Suprapubic skin (tissue), 4 donors: Measurements from ENCODE around the gene GET3.
"Not testable (repeated sequence)": the region's sequence is repeated elsewhere in the genome, so short reads cannot be mapped to it uniquely, and the experiment has no call there.

Experiments
- POLR2A ChIP-seq, 2 donors: fragments of 450-650 bp; IDR thresholded peaks; one replicate each; pipeline ENCODE4 v1.6.1; 2017; ENCODE audit warnings: antibody characterized with exemption in 2 of 2, mild to moderate bottlenecking in 2 of 2, moderate library complexity in 2 of 2
- POLR2AphosphoS5 ChIP-seq, 3 donors: sonication (generic); formaldehyde crosslinking; IDR thresholded peaks; one replicate each; pipeline ENCODE4 v1.6.1; 2017; ENCODE audit warnings: antibody characterized with exemption in 3 of 3
- TF ChIP-seq, protein P1 (sequence below), 2 donors: fragments of 200-600 bp in 1 of 2; fragments of 450-650 bp in 1 of 2; sonication (generic) in 1 of 2; IDR thresholded peaks; one replicate each; pipeline ENCODE4 v1.5.1; 2016 to 2019; ENCODE audit warnings: antibody characterized with exemption in 2 of 2, mild to moderate bottlenecking in 1 of 2, moderate library complexity in 1 of 2

DNA sequence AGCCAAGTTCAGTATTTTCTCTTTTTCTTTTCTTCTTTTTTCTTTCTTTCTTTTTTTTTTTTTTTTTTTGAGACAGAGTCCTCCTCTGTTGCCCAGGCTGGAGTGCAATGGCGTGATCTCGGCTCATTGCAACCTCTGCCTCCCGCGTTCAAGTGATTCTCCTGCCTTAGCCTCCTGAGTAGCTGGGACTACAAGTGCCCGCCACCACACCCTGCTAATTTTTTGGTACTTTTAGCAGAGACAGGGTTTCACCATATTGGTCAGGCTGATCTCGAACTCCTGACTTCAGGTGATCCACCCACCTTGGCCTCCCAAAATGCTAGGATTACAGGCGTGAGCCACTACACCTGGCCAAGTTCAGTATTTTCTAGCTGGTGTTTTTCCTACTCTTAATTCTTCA lies 60.3 kb downstream of the GET3 start:
- not testable (repeated sequence) for TF ChIP-seq POLR2A, POLR2AphosphoS5 (IDR thresholded peaks at IDR 0.05)
- TF ChIP-seq, protein P1, sequence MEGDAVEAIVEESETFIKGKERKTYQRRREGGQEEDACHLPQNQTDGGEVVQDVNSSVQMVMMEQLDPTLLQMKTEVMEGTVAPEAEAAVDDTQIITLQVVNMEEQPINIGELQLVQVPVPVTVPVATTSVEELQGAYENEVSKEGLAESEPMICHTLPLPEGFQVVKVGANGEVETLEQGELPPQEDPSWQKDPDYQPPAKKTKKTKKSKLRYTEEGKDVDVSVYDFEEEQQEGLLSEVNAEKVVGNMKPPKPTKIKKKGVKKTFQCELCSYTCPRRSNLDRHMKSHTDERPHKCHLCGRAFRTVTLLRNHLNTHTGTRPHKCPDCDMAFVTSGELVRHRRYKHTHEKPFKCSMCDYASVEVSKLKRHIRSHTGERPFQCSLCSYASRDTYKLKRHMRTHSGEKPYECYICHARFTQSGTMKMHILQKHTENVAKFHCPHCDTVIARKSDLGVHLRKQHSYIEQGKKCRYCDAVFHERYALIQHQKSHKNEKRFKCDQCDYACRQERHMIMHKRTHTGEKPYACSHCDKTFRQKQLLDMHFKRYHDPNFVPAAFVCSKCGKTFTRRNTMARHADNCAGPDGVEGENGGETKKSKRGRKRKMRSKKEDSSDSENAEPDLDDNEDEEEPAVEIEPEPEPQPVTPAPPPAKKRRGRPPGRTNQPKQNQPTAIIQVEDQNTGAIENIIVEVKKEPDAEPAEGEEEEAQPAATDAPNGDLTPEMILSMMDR (IDR thresholded peaks at IDR 0.05) = not testable (repeated sequence)
